ENCODE data around the gene NARS2. TPM values are rescaled to one million over a fixed set of nuclear protein-coding genes. Genes with fewer than 3 reads are reported as not detected.

NARS2 gene
- total and polyA plus RNA-seq, 10 of the 15 experiments (the other 5 are each of a cell fraction or from before 2014, with no cell fraction given): 22.2 to 45.3 (median 36.3) TPM

DNA sequence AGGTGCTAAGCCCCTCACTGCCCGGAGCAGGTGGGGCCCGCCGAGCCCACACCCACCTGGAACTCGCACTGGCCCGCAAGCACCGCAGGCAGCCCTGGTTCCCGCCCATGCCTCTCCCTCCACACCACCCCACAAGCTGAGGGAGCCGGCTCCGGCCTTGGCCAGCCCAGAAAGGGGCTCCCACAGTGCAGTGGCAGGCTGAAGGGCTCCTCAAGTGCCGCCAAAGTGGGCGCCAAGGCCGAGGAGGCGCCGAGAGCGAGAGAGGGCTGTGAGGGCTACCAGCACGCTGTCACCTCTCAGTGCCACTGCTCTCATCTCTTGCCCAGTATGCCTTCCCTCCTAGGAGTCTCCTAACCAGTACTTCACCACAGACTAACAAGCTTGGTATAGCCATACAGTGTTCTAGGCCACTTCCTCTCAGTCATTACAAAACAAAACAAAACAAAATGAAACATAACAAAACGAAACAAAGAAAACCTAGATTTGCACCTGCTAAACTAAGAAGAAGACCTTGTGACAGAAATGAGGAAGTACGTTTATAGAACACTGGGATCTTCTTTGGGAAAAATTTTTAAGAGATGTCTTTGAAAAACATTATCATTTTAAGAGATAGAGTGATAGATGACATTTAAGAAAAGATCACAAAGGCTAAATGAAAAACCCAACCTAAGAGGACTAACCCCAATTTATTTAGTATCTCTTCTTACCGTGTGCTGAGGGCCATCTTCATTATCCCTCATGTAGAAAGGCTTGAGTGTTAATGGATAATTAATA lies 109.3 kb downstream of the NARS2 start (continued):
- no peak for TF ChIP-seq HDAC6 (IDR thresholded peaks at IDR 0.05; ENCODE audit: unreplicated experiment)
- TF ChIP-seq CTCF (IDR thresholded peaks at IDR 0.05 in 2 of 3, conservative IDR thresholded peaks at IDR 0.05 in 1 of 3; ENCODE audit: control insufficient read depth in 2 of 3, extremely low read depth in 1 of 3, insufficient read depth in 1 of 3, low read depth in 3 of 3, low read length in 3 of 3): no peak
- peak; percentile 89 for TF ChIP-seq DPF2 (IDR thresholded peaks at IDR 0.05)
- TF ChIP-seq SRF (IDR thresholded peaks at IDR 0.05; ENCODE audit: low read depth in 2 of 2, low read length in 2 of 2): no peak
- no peak; the same call in 1 of the 2 replicates for TF ChIP-seq JUND (IDR thresholded peaks at IDR 0.05; ENCODE audit: low read depth, low read length)
- TF ChIP-seq ETV6 (conservative IDR thresholded peaks at IDR 0.05 in 1 of 2, IDR thresholded peaks at IDR 0.05 in 1 of 2; ENCODE audit: borderline replicate concordance in 1 of 2, low read depth in 1 of 2): peak in 1 of 2 experiments; percentile 87; a peak in 2 of 4 replicates
- no peak for TF ChIP-seq EGR1 (IDR thresholded peaks at IDR 0.05; ENCODE audit: borderline replicate concordance in 1 of 2, low read depth in 2 of 2, low read length in 2 of 2)
- no peak for TF ChIP-seq NFYA (IDR thresholded peaks at IDR 0.05; ENCODE audit: borderline replicate concordance, low read depth, low read length)
- peak; percentile 52; the same call in 1 of the 2 replicates for TF ChIP-seq GABPA (IDR thresholded peaks at IDR 0.05; ENCODE audit: low read depth)
- peak; percentile 34; the same call in 1 of the 2 replicates for TF ChIP-seq CREM (IDR thresholded peaks at IDR 0.05; ENCODE audit: low read depth)
- TF ChIP-seq KAT2A (conservative IDR thresholded peaks at IDR 0.05; ENCODE audit: control insufficient read depth, low read depth, low read length): no peak
- no peak for TF ChIP-seq FOS (IDR thresholded peaks at IDR 0.05; ENCODE audit: borderline replicate concordance, extremely low read depth, insufficient read length)
- no peak for TF ChIP-seq BCL11A (IDR thresholded peaks at IDR 0.05; ENCODE audit: low read depth, low read length)
- TF ChIP-seq, protein P1, sequence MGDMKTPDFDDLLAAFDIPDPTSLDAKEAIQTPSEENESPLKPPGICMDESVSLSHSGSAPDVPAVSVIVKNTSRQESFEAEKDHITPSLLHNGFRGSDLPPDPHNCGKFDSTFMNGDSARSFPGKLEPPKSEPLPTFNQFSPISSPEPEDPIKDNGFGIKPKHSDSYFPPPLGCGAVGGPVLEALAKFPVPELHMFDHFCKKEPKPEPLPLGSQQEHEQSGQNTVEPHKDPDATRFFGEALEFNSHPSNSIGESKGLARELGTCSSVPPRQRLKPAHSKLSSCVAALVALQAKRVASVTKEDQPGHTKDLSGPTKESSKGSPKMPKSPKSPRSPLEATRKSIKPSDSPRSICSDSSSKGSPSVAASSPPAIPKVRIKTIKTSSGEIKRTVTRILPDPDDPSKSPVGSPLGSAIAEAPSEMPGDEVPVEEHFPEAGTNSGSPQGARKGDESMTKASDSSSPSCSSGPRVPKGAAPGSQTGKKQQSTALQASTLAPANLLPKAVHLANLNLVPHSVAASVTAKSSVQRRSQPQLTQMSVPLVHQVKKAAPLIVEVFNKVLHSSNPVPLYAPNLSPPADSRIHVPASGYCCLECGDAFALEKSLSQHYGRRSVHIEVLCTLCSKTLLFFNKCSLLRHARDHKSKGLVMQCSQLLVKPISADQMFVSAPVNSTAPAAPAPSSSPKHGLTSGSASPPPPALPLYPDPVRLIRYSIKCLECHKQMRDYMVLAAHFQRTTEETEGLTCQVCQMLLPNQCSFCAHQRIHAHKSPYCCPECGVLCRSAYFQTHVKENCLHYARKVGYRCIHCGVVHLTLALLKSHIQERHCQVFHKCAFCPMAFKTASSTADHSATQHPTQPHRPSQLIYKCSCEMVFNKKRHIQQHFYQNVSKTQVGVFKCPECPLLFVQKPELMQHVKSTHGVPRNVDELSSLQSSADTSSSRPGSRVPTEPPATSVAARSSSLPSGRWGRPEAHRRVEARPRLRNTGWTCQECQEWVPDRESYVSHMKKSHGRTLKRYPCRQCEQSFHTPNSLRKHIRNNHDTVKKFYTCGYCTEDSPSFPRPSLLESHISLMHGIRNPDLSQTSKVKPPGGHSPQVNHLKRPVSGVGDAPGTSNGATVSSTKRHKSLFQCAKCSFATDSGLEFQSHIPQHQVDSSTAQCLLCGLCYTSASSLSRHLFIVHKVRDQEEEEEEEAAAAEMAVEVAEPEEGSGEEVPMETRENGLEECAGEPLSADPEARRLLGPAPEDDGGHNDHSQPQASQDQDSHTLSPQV (IDR thresholded peaks at IDR 0.05): 0 out of 2 replicates have a peak, but pooled peaks have one; percentile 68
- TF ChIP-seq, protein P2, sequence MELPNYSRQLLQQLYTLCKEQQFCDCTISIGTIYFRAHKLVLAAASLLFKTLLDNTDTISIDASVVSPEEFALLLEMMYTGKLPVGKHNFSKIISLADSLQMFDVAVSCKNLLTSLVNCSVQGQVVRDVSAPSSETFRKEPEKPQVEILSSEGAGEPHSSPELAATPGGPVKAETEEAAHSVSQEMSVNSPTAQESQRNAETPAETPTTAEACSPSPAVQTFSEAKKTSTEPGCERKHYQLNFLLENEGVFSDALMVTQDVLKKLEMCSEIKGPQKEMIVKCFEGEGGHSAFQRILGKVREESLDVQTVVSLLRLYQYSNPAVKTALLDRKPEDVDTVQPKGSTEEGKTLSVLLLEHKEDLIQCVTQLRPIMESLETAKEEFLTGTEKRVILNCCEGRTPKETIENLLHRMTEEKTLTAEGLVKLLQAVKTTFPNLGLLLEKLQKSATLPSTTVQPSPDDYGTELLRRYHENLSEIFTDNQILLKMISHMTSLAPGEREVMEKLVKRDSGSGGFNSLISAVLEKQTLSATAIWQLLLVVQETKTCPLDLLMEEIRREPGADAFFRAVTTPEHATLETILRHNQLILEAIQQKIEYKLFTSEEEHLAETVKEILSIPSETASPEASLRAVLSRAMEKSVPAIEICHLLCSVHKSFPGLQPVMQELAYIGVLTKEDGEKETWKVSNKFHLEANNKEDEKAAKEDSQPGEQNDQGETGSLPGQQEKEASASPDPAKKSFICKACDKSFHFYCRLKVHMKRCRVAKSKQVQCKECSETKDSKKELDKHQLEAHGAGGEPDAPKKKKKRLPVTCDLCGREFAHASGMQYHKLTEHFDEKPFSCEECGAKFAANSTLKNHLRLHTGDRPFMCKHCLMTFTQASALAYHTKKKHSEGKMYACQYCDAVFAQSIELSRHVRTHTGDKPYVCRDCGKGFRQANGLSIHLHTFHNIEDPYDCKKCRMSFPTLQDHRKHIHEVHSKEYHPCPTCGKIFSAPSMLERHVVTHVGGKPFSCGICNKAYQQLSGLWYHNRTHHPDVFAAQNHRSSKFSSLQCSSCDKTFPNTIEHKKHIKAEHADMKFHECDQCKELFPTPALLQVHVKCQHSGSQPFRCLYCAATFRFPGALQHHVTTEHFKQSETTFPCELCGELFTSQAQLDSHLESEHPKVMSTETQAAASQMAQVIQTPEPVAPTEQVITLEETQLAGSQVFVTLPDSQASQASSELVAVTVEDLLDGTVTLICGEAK (IDR thresholded peaks at IDR 0.05; ENCODE audit: borderline replicate concordance): no peak
